NT2/D1 (cell line): ENCODE measurements around the gene ANAPC2.

Source experiments
- YY1 ChIP-seq: IDR thresholded peaks from 2 replicates; pipeline ENCODE4 v1.6.1; 2011; ENCODE audit not compliant: insufficient read length, insufficient read depth
- ZNF274 ChIP-seq: IDR thresholded peaks from 2 replicates; pipeline ENCODE4 v1.6.1; 2011; ENCODE audit warnings: mild to moderate bottlenecking, low read depth, low read length

DNA sequence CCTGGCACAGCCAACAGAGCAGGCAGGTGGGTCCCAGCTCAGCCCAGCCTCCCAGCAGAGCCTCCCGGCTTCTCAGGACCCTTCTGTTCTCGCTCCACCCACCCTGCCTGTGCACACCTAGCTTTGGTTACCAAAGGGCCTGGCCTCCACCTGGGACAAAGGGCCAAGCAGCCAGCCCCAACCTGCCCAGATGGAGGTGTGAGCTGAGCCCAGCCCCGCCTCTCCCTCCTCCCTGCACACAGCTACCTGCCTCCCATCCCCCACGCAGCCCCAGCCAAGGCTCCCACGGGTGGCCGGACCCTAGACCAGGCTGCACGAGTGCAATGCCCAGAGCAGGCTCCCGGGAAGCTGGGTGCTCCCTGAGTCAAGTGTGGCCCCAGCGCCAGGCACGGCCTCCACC is 6.5 kb upstream of the ANAPC2 start:
- TF ChIP-seq ZNF274 = no peak
- no peak for TF ChIP-seq YY1
